Memory B cell (primary cell): ENCODE measurements around the gene SPINT2.
"Not testable (repeated sequence)": the region's sequence is repeated elsewhere in the genome, so short reads cannot be mapped to it uniquely, and the experiment has no call there.

Experiments
- ATAC-seq: fragments of 150-1000 bp; cut with Tn5 transposase; 2 replicates; pipeline ENCODE4 v1.10.0; 2021; ENCODE audit warnings: low read depth, mild to moderate bottlenecking, moderate library complexity
- DNase-seq, 2 donors: peaks; one replicate each; pipeline ENCODE4 v3.0.0; 2022; ENCODE audit warnings: low spot score in 2 of 2
- H3K27ac Mint-ChIP-seq: one replicate; pipeline ENCODE4 v1.8.0; 2022; ENCODE audit warnings: mild to moderate bottlenecking, moderate library complexity, mixed read lengths
- H3K27me3 Mint-ChIP-seq: one replicate; pipeline ENCODE4 v1.8.0; 2022; ENCODE audit warnings: mixed read lengths
- H3K36me3 Mint-ChIP-seq: one replicate; pipeline ENCODE4 v1.8.0; 2022; ENCODE audit warnings: mild to moderate bottlenecking, mixed read lengths
- H3K4me1 Mint-ChIP-seq: one replicate; pipeline ENCODE4 v1.8.0; 2022; ENCODE audit warnings: mixed read lengths
- H3K4me3 Mint-ChIP-seq: one replicate; pipeline ENCODE4 v1.8.0; 2022; ENCODE audit warnings: mild to moderate bottlenecking, moderate library complexity, mixed read lengths
- H3K9me3 Mint-ChIP-seq: one replicate; pipeline ENCODE4 v1.8.0; 2022; ENCODE audit warnings: mixed read lengths

The SPINT2 gene

DNA sequence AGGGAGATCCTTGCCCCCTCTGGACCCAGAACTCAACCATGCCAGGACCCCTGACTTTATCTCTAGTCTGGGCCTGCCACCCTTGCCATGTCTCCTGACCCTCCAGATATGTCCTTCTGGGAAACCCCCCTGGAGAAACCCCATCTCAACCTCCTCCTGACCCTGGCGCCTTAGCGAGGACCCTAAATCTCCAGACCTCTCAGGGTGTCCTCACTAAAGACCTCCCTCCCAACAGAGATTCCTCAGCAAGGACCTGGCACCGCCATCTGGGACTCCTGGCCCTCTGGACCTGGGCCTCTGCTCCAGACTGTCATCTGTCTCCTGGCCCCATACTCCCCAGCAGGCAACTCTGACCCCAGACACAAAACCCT, 56.6 kb downstream of the SPINT2 start:
- no peaks in the 10 kb centered on the region for H3K9me3 Mint-ChIP-seq
- no peak for ATAC-seq
- peak overlapping the region; percentile 84 for H3K4me3 Mint-ChIP-seq
- no peak for DNase-seq
- H3K27me3 Mint-ChIP-seq: no peaks in the 10 kb centered on the region
- H3K4me1 Mint-ChIP-seq: peaks cover 31% of the 10 kb centered on the region
- no peak overlapping the region for H3K27ac Mint-ChIP-seq
- peaks cover 5% of the 10 kb centered on the region for H3K36me3 Mint-ChIP-seq

- peak overlapping the region; percentile 36 for H3K4me3 Mint-ChIP-seq
- ATAC-seq (no peak), DNase-seq (no peak)
- H3K36me3 Mint-ChIP-seq: peaks cover 5% of the 10 kb centered on the region
- no peaks in the 10 kb centered on the region for H3K27me3 Mint-ChIP-seq
- no peaks in the 10 kb centered on the region for H3K9me3 Mint-ChIP-seq
- peak overlapping the region; percentile 1 for H3K27ac Mint-ChIP-seq
- peaks cover 28% of the 10 kb centered on the region for H3K4me1 Mint-ChIP-seq
These were observed 57.3 kb downstream of the SPINT2 start for GRCh38 chr19:38321646-38322196.

DNA sequence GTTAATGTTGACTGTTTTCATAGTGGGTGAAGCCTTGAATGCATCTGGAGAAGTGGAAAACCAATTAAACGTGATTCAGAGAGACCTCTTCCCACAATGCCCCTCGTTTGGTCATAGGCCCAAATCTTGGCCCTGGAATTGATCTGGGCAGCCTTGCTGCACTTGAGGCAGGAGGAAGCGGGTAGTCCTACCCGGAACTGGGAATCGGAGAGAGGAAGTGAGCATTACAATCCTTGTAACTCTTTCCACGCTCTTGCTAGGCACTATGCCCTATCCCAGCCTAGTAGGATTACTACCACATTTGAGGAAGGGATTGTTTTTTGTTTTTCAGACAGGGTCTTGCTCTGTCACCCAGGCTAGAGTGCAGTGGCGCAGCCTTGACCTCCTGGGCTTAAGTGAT, 58.9 kb downstream of the SPINT2 start:
- DNase-seq (no peak), ATAC-seq (no peak)
- peaks cover 15% of the 10 kb centered on the region for H3K36me3 Mint-ChIP-seq
- H3K27ac Mint-ChIP-seq: no peak overlapping the region
- peaks cover 19% of the 10 kb centered on the region for H3K4me1 Mint-ChIP-seq
- H3K27me3 Mint-ChIP-seq: no peaks in the 10 kb centered on the region
- H3K9me3 Mint-ChIP-seq: no peaks in the 10 kb centered on the region
- no peak overlapping the region for H3K4me3 Mint-ChIP-seq

DNA sequence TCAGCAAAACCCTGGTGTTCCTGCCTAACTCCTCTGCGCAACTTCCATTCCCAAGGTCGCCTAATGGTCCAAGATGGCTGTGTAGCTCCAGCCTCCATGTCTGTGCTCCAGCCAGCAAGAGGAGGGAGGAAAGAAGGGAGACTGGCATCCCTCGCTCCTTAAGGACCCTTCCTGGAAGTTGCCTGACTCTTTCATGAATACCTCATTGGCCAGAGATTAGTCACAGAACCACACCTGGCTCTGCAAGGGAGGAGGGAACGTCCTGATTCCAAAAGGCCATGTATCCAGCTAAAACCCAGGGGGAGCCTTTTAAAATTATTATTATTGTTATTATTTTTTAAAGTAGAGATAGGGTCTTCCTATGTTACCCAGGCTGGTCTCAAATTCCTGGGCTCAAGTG, 60.1 kb downstream of the SPINT2 start:
- Mint-ChIP-seq H3K4me3 (no peak overlapping the region), H3K27me3 (no peaks in the 10 kb centered on the region), H3K4me1 (peaks cover 15% of the 10 kb centered on the region), H3K27ac (no peak overlapping the region), H3K9me3 (no peaks in the 10 kb centered on the region), H3K36me3 (peaks cover 19% of the 10 kb centered on the region)
- DNase-seq (no peak), ATAC-seq (no peak)

GRCh38 chr19:38326591-38326990, 62.2 kb downstream of the SPINT2 start:
- H3K4me3 Mint-ChIP-seq: no peak overlapping the region

DNA sequence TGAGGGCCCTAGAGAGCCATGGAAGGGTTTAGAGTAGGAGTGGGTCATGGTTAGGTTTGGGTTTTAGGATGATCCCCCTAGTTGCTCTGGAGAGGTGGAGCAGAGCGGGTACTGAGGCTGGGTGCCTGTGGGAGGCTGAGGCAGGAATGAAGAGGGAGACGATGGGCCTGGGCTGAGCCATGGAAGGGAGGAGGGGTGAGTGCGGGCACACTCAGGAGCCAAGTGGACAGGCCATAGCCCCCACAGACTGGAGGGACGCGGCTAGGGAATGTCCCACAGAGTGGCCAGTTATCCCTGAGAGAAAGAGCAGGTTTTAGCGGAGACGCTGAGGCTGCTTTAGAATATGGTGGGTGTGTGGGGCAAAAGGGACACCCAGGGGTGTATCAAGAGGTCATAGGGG, 65.3 kb downstream of the SPINT2 start:
- no peak overlapping the region for H3K27ac Mint-ChIP-seq
- no peak for DNase-seq
- H3K27me3 Mint-ChIP-seq: no peaks in the 10 kb centered on the region
- H3K36me3 Mint-ChIP-seq: peaks cover 21% of the 10 kb centered on the region
- no peak for ATAC-seq
- H3K4me1 Mint-ChIP-seq: no peaks in the 10 kb centered on the region
- no peak overlapping the region for H3K4me3 Mint-ChIP-seq
- H3K9me3 Mint-ChIP-seq: no peaks in the 10 kb centered on the region

More at GRCh38 chr19:38326591-38326990, 62.2 kb downstream of the SPINT2 start:
- DNase-seq: no peak
- H3K4me1 Mint-ChIP-seq: peaks cover 9% of the 10 kb centered on the region
- H3K27ac Mint-ChIP-seq: no peak overlapping the region
- no peak for ATAC-seq
- no peaks in the 10 kb centered on the region for H3K27me3 Mint-ChIP-seq
- H3K36me3 Mint-ChIP-seq: peaks cover 21% of the 10 kb centered on the region
- H3K9me3 Mint-ChIP-seq: no peaks in the 10 kb centered on the region

DNA sequence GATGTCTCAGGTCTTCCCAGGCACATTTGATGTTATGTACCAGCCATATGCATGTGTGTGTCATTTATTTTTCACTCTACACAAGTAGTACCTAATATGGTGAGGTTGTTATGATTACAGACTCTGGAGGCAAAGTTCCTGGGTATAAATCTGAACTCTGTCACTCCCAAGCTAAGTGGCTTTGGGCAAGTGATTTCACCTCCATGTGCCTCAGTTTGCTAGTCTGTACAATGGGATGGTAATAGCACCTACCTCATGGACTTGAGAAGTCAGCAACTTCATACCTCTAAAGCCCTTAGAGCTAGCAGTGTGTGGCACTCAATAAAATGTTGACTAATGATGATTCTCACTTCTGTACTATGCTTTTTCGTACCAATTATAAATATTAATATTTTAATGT, 67.4 kb downstream of the SPINT2 start:
- H3K36me3 Mint-ChIP-seq: peaks cover 15% of the 10 kb centered on the region
- H3K9me3 Mint-ChIP-seq: no peaks in the 10 kb centered on the region
- H3K4me1 Mint-ChIP-seq: peaks cover 7% of the 10 kb centered on the region
- H3K4me3 Mint-ChIP-seq: no peak overlapping the region
- DNase-seq: no peak
- H3K27me3 Mint-ChIP-seq: no peaks in the 10 kb centered on the region
- no peak overlapping the region for H3K27ac Mint-ChIP-seq
- ATAC-seq: no peak

GRCh38 chr19:38333245-38333644, 68.9 kb downstream of the SPINT2 start:
- Mint-ChIP-seq H3K4me1 (peaks cover 12% of the 10 kb centered on the region), H3K27me3 (no peaks in the 10 kb centered on the region), H3K36me3 (peaks cover 6% of the 10 kb centered on the region), H3K4me3 (no peak overlapping the region), H3K9me3 (no peaks in the 10 kb centered on the region), H3K27ac (no peak overlapping the region)
- ATAC-seq: no peak
- DNase-seq: no peak

DNA sequence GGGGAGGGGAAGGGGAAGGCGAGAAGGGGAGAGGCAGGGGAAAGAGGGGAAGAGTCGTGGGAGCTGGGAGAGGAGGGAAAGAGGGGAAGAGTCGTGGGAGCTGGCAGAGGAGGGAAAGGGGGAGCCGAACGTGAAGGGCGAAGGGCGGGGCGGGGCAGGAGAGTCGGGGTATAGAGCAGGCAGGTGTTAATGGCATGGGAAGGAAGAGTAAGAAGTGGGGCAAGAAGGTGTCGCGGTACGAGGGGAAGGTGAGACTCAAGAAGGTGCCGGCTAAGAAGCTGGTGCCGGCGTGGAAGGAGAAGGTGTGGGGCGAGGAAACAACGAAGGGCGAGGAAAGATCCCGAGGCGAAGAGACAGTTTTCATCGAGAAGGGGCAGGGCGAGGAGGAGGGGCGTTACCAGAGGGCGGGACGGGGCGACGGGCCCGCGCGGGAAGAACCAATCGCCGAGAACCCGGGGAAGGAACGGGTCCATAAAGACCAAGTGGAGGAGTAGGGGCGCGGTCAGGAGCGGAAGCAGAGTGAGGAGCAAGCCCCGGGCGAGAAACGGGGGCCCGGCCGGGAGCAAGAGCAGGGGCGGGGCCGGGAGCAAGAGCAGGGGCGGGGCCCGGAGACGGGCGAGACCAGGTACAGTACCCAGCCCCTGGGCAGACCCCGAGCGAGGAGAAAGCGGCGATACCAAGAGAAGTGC, 71.7 kb downstream of the SPINT2 start:
- Mint-ChIP-seq H3K4me3 (peak overlapping the region; percentile 96), H3K27ac (peak overlapping the region; percentile 95), H3K9me3 (no peaks in the 10 kb centered on the region), H3K36me3 (peaks cover 9% of the 10 kb centered on the region), H3K27me3 (no peaks in the 10 kb centered on the region), H3K4me1 (peaks cover 16% of the 10 kb centered on the region)
- peak; percentile 62 for ATAC-seq
- peak; percentile 87 to 93 for DNase-seq

DNA sequence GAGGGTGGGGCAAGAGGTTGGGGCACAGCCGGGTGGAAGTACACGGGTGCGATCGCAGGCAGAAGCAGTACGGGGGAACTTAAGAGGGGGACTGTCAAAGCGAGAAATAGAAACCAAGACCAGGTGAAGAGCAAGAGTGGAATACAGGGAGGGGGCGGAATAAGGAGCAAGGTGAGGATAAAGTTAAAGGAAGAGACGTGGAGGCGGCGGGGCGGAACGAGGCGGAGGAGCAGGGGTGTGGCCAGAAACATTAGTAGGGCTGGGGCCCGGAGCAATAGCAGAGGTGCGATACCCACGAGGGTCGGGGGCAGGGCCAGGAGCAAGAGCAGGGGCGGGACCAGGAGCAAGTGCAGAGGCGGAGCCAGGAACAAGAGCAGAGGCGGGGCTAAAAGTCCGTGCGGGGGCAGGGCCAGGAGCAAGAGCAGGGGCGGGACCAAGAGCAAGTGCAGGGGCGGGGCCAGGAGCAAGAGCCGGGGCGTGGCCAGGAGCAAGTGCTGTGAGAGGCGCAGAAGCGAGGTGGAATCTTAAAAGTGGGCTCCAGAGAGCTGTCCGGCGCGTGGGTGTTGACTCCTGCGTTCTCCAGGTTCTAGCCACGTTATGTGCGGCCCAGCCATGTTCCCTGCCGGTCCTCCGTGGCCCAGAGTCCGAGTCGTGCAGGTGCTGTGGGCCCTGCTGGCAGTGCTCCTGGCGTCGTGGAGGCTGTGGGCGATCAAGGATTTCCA, 72.4 kb downstream of the SPINT2 start:
- peaks cover 9% of the 10 kb centered on the region for H3K36me3 Mint-ChIP-seq
- ATAC-seq (peak; percentile 62), DNase-seq (peak; percentile 93 to 95)
- H3K4me3 Mint-ChIP-seq: peak overlapping the region; percentile 96
- H3K27ac Mint-ChIP-seq: peak overlapping the region; percentile 95
- no peaks in the 10 kb centered on the region for H3K27me3 Mint-ChIP-seq
- no peaks in the 10 kb centered on the region for H3K9me3 Mint-ChIP-seq
- H3K4me1 Mint-ChIP-seq: peaks cover 18% of the 10 kb centered on the region

DNA sequence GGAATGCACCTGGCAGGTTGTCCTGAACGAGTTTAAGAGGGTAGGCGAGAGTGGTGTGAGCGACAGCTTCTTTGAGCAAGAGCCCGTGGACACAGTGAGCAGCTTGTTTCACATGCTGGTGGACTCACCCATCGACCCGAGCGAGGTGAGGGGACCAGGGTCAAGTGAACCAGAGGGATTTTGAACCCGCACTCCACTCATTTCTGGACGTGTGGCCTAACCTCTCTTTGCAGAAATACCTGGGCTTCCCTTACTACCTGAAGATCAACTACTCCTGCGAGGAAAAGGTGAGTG, 72.9 kb downstream of the SPINT2 start:
- Mint-ChIP-seq H3K27me3 (no peaks in the 10 kb centered on the region), H3K4me3 (peak overlapping the region; percentile 96), H3K9me3 (no peaks in the 10 kb centered on the region), H3K4me1 (peaks cover 18% of the 10 kb centered on the region), H3K36me3 (peaks cover 9% of the 10 kb centered on the region), H3K27ac (peak overlapping the region; percentile 95)
- DNase-seq (no peak), ATAC-seq (no peak)

DNA sequence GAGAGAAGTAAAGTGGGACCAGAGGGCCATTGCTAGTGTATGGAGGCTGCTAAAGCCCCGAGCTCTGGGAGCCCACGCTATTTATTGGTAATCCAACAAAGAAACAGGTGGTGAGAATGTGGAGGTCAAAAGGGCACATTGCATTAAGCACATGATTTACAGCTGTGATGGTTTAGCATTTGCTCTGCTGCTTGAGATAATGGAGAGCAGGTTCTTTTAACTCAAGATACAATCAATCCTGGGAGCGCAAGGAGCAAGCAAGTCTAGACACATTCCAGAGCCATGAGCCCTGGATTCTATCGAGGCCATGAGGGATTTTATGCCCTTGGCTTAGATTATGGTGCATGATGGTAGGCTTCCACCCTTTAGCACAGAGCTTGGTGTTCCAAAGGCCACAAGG, 74.6 kb downstream of the SPINT2 start:
- not testable (repeated sequence) for DNase-seq, H3K9me3 Mint-ChIP-seq, H3K27ac Mint-ChIP-seq, H3K4me3 Mint-ChIP-seq, ATAC-seq, H3K27me3 Mint-ChIP-seq
- peaks cover 15% of the 10 kb centered on the region for H3K36me3 Mint-ChIP-seq
- H3K4me1 Mint-ChIP-seq: peaks cover 20% of the 10 kb centered on the region

- ATAC-seq (no peak), DNase-seq (no peak)
- Mint-ChIP-seq H3K27me3 (no peaks in the 10 kb centered on the region), H3K4me1 (peaks cover 20% of the 10 kb centered on the region), H3K4me3 (no peak overlapping the region), H3K27ac (no peak overlapping the region), H3K36me3 (peaks cover 17% of the 10 kb centered on the region), H3K9me3 (no peaks in the 10 kb centered on the region)
These were observed 76.6 kb downstream of the SPINT2 start for GRCh38 chr19:38340927-38341326.
